ENCODE results near the gene DCHS2. TPM values are rescaled to one million over a fixed set of nuclear protein-coding genes. Genes with fewer than 3 reads are reported as not detected.

DCHS2 gene
- total RNA-seq, 6 experiments from 2014 or later, result not detected

- Mint-ChIP-seq H3K9me3 (no peaks in the 10 kb centered on the region), H3K4me1 (ENCODE audit: low read depth) (no peaks in the 10 kb centered on the region), H3K27ac (no peak overlapping the region), H3K4me3 (no peak overlapping the region), H3K36me3 (ENCODE audit: low read depth) (no peaks in the 10 kb centered on the region), H3K27me3 (ENCODE audit: insufficient read depth) (peaks cover 2% of the 10 kb centered on the region)
- DNase-seq, result no peak
- no peak for TF ChIP-seq CTCF (IDR thresholded peaks at IDR 0.05)
These were observed 6.3 kb upstream of the DCHS2 start for GRCh38 chr4:154497889-154498288.

GRCh38 chr4:154495867-154496266 lies 4.3 kb upstream of the DCHS2 start:
- Mint-ChIP-seq H3K4me3 (no peak overlapping the region), H3K9me3 (no peaks in the 10 kb centered on the region), H3K27me3 (ENCODE audit: insufficient read depth) (peaks cover 7% of the 10 kb centered on the region), H3K4me1 (ENCODE audit: low read depth) (no peaks in the 10 kb centered on the region; the same call in 1 of the 2 replicates), H3K36me3 (ENCODE audit: low read depth) (no peaks in the 10 kb centered on the region), H3K27ac (no peak overlapping the region)
- no peak for DNase-seq
- no peak for TF ChIP-seq CTCF (IDR thresholded peaks at IDR 0.05)

DNA sequence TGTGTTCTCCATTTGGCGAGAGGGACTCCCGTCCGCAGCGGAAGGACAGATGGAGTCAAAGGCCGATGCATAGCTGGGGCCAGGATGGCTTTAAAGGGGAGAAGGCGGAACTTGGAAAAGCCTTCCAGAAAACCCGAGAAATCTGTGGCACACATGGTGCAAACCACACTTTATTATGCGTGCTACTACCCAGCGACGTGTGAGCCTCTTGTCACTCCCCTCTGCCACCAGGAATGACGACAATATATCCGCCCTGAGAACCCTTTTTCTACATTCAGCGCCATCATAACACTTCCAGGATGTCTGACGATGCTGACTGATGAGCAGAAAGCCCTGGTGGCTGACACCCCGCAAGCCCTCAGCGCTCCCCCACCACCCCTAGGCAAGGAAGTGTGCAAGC lies 689 bp upstream of the DCHS2 start:
- Mint-ChIP-seq H3K4me3 (no peak overlapping the region), H3K36me3 (ENCODE audit: low read depth) (no peaks in the 10 kb centered on the region), H3K27me3 (ENCODE audit: insufficient read depth) (peaks cover 5% of the 10 kb centered on the region; the same call in 1 of the 2 replicates), H3K27ac (no peak overlapping the region), H3K4me1 (ENCODE audit: low read depth) (no peaks in the 10 kb centered on the region; the same call in 1 of the 2 replicates), H3K9me3 (no peaks in the 10 kb centered on the region)
- no peak for DNase-seq
- no peak for TF ChIP-seq CTCF (IDR thresholded peaks at IDR 0.05)

GRCh38 chr4:154490583-154491340 lies 837 bp downstream of the DCHS2 start:
- Mint-ChIP-seq H3K4me1 (ENCODE audit: low read depth) (no peaks in the 10 kb centered on the region; the same call in 1 of the 2 replicates), H3K27me3 (ENCODE audit: insufficient read depth) (peaks cover 5% of the 10 kb centered on the region; the same call in 1 of the 2 replicates), H3K4me3 (peak overlapping the region; percentile 37; the same call in 1 of the 2 replicates), H3K36me3 (ENCODE audit: low read depth) (no peaks in the 10 kb centered on the region), H3K9me3 (no peaks in the 10 kb centered on the region), H3K27ac (no peak overlapping the region)
- DNase-seq, result no peak
- no peak for TF ChIP-seq CTCF (IDR thresholded peaks at IDR 0.05)

DNA sequence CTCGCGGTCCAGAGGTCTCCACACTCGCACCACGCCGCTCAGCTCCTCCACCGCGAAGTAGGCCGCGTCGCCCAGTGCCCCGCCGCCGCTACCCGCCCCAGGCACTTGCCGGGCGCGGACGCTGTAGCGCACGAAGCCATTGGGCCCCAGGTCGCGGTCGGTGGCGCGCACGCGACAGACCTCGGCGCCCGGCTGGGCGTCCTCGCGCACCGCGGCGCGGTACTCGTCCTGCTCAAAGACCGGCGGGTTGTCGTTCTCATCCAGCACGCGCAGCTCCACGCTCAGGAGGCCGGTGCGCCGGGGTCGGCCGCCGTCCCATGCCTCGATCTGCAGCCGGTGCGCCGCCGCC lies 1.4 kb downstream of the DCHS2 start:
- H3K27me3 Mint-ChIP-seq (ENCODE audit: insufficient read depth), result peaks cover 5% of the 10 kb centered on the region; the same call in 1 of the 2 replicates
- no peak overlapping the region for H3K4me3 Mint-ChIP-seq
- no peak for DNase-seq
- no peak for TF ChIP-seq CTCF (IDR thresholded peaks at IDR 0.05)
- no peaks in the 10 kb centered on the region; the same call in 1 of the 2 replicates for H3K4me1 Mint-ChIP-seq (ENCODE audit: low read depth)
- no peaks in the 10 kb centered on the region for H3K9me3 Mint-ChIP-seq
- no peak overlapping the region for H3K27ac Mint-ChIP-seq
- H3K36me3 Mint-ChIP-seq (ENCODE audit: low read depth), result no peaks in the 10 kb centered on the region
